GM12878 (cell line): Measurements from ENCODE around the gene LTBP4.

Source experiments
- ATF7 ChIP-seq: fragments of 450-650 bp; IDR thresholded peaks from 2 replicates; pipeline ENCODE4 v1.6.1; 2016; ENCODE audit warnings: low read depth, mild to moderate bottlenecking
- BHLHE40 ChIP-seq, 2 experiments: fragments of 450-650 bp in 1 of 2; IDR thresholded peaks; 2 replicates each; pipeline ENCODE4 v1.6.1; 2011 to 2017; ENCODE audit warnings: low read depth in 2 of 2, borderline replicate concordance in 1 of 2, improper control_type of control experiment in 1 of 2, low read length in 1 of 2, mild to moderate bottlenecking in 1 of 2
- GATAD2B ChIP-seq: fragments of 450-650 bp; conservative IDR thresholded peaks from 2 replicates; pipeline ENCODE4 v1.6.1; 2017; ENCODE audit warnings: low read depth, mild to moderate bottlenecking, moderate library complexity
- RBBP5 ChIP-seq: fragments of 200-600 bp; sonication (generic); conservative IDR thresholded peaks from 2 replicates; pipeline ENCODE4 v1.6.1; 2016
- RUNX3 ChIP-seq: IDR thresholded peaks from 2 replicates; pipeline ENCODE4 v1.6.1; 2012; ENCODE audit warnings: low read length, inconsistent platforms
- SIN3A ChIP-seq: IDR thresholded peaks from 2 replicates; pipeline ENCODE4 v1.6.1; 2012; ENCODE audit warnings: low read depth, low read length, improper control_type of control experiment
- TCF12 ChIP-seq: IDR thresholded peaks from 2 replicates; pipeline ENCODE4 v1.6.1; 2011; ENCODE audit warnings: low read depth, mild to moderate bottlenecking, low read length
- YBX1 ChIP-seq: fragments of 450-650 bp; IDR thresholded peaks from 2 replicates; pipeline ENCODE4 v1.6.1; 2016; ENCODE audit warnings: antibody characterized with exemption
- ZBED1 ChIP-seq: IDR thresholded peaks from 2 replicates; pipeline ENCODE4 v1.6.1; 2016; ENCODE audit warnings: borderline replicate concordance
- TF ChIP-seq, protein P1 (sequence below), 3 experiments: IDR thresholded peaks in 2 of 3; conservative IDR thresholded peaks in 1 of 3; 2 replicates each; pipeline ENCODE4 v1.5.1; 2011; ENCODE audit warnings: low read depth in 3 of 3, low read length in 3 of 3, mild to moderate bottlenecking in 3 of 3, control low read depth in 2 of 3, moderate library complexity in 2 of 3, inconsistent platforms in 1 of 3, mixed read lengths in 1 of 3; ENCODE audit not compliant: control insufficient read depth in 2 of 3, insufficient read depth in 1 of 3; ENCODE audit errors: extremely low read depth in 1 of 3

DNA sequence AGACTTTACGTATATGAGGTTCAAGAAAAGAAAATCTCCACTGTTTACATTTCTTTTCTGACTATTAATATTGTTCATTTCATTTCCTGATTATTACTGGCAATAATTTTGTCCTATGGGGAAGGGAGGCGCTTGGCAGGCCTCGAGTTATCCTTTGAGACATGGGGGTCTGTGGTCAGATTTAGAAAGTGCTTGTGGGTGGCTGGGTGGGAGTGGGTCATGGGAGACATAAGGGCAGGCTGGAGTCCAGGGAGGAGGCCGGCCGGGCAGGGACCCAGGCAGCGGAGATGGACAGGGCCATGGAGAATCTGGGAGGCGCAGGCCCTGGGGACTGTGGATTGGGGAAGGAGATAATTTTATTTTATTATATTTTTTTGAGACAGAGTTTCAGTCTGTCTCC, 40.1 kb downstream of the LTBP4 start:
- TF ChIP-seq BHLHE40 (IDR thresholded peaks at IDR 0.05; ENCODE audit: borderline replicate concordance in 1 of 2, low read depth in 2 of 2, low read length in 1 of 2) (no peak), SIN3A (no peak), ZBED1 (no peak), YBX1 (no peak), RUNX3 (no peak), TCF12 (no peak), GATAD2B (no peak), ATF7 (no peak), RBBP5 (no peak)
- TF ChIP-seq, protein P1, sequence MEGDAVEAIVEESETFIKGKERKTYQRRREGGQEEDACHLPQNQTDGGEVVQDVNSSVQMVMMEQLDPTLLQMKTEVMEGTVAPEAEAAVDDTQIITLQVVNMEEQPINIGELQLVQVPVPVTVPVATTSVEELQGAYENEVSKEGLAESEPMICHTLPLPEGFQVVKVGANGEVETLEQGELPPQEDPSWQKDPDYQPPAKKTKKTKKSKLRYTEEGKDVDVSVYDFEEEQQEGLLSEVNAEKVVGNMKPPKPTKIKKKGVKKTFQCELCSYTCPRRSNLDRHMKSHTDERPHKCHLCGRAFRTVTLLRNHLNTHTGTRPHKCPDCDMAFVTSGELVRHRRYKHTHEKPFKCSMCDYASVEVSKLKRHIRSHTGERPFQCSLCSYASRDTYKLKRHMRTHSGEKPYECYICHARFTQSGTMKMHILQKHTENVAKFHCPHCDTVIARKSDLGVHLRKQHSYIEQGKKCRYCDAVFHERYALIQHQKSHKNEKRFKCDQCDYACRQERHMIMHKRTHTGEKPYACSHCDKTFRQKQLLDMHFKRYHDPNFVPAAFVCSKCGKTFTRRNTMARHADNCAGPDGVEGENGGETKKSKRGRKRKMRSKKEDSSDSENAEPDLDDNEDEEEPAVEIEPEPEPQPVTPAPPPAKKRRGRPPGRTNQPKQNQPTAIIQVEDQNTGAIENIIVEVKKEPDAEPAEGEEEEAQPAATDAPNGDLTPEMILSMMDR (IDR thresholded peaks at IDR 0.05 in 2 of 3, conservative IDR thresholded peaks at IDR 0.05 in 1 of 3; ENCODE audit: control insufficient read depth in 2 of 3, extremely low read depth in 1 of 3, insufficient read depth in 1 of 3, low read depth in 3 of 3, low read length in 3 of 3): no peak
